Breast epithelium (tissue), 3 donors: ENCODE measurements around the gene GCC1.

Experiments
- POLR2A ChIP-seq: fragments of 450-650 bp; IDR thresholded peaks from one replicate; pipeline ENCODE4 v1.6.1; 2016; ENCODE audit warnings: antibody characterized with exemption, mild to moderate bottlenecking, moderate library complexity
- POLR2AphosphoS5 ChIP-seq, 3 donors: sonication (generic); formaldehyde crosslinking; IDR thresholded peaks; one replicate each; pipeline ENCODE4 v1.6.1; 2017; ENCODE audit warnings: antibody characterized with exemption in 3 of 3
- TF ChIP-seq, protein P1 (sequence below), 3 donors: fragments of 450-650 bp; IDR thresholded peaks; one replicate each; pipeline ENCODE4 v1.5.1; 2016 to 2017; ENCODE audit warnings: antibody characterized with exemption in 3 of 3, mild to moderate bottlenecking in 3 of 3, moderate library complexity in 3 of 3

DNA sequence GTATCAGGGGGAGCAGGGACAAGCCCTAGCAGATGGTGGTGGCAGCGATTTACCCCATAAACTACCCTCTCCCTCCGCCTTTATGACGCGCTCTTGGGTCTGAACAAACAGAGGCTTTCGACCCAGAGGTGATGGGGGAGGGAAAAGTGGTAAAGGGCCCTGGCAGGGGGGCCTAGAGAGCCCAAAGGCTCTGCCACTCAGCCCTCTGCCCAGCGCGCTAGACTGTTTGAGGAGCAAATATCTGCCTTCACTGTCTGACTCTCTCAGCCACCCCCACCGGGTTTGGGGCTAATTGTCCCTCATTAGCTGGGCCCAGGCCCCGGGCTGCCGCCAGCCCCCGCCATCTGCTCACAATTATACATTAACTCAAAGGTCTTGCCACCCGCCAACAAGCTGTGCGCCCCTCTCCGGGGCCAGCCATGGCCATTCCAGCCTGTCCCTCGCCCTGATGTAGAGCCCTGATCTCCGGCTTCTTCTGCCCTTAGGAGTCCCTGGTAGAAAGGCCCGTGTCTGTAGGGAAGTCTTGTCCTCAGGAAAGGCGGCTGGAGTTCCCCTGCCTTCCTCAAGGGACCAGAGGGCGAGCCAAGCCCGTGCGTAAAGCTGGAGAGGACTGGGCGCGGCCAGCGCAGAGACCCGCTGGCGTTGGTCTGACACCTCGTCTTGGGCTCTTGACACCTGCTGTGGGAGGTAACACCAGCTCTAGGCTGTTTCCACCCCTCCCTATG is 34.4 kb upstream of the GCC1 start:
- TF ChIP-seq, protein P1, sequence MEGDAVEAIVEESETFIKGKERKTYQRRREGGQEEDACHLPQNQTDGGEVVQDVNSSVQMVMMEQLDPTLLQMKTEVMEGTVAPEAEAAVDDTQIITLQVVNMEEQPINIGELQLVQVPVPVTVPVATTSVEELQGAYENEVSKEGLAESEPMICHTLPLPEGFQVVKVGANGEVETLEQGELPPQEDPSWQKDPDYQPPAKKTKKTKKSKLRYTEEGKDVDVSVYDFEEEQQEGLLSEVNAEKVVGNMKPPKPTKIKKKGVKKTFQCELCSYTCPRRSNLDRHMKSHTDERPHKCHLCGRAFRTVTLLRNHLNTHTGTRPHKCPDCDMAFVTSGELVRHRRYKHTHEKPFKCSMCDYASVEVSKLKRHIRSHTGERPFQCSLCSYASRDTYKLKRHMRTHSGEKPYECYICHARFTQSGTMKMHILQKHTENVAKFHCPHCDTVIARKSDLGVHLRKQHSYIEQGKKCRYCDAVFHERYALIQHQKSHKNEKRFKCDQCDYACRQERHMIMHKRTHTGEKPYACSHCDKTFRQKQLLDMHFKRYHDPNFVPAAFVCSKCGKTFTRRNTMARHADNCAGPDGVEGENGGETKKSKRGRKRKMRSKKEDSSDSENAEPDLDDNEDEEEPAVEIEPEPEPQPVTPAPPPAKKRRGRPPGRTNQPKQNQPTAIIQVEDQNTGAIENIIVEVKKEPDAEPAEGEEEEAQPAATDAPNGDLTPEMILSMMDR (IDR thresholded peaks at IDR 0.05): no peak
- TF ChIP-seq POLR2A: no peak
- no peak for TF ChIP-seq POLR2AphosphoS5 (IDR thresholded peaks at IDR 0.05)
